Colonic mucosa (tissue), 4 donors: ENCODE measurements around the gene PINLYP. TPM values are rescaled to one million over a fixed set of nuclear protein-coding genes. Genes with fewer than 3 reads are reported as not detected.
"Not testable (repeated sequence)": the region's sequence is repeated elsewhere in the genome, so short reads cannot be mapped to it uniquely, and the experiment has no call there.

Experiments
- DNase-seq: peaks from one replicate; pipeline ENCODE4 v3.0.0-alpha.2; 2020
- H3K27ac ChIP-seq: fragments of 200-600 bp; one replicate; pipeline ENCODE4 v1.8.0; 2021
- H3K27me3 ChIP-seq: fragments of 200-600 bp; one replicate; pipeline ENCODE4 v1.8.0; 2021
- H3K36me3 ChIP-seq: fragments of 200-600 bp; one replicate; pipeline ENCODE4 v1.8.0; 2021
- H3K4me1 ChIP-seq: fragments of 200-600 bp; one replicate; pipeline ENCODE4 v1.8.0; 2021; ENCODE audit warnings: mild to moderate bottlenecking
- H3K4me3 ChIP-seq: fragments of 200-600 bp; one replicate; pipeline ENCODE4 v1.8.0; 2021
- H3K9ac ChIP-seq, 2 donors: one replicate each; pipeline ENCODE4 v1.7.0; 2013; ENCODE audit warnings: control low read depth in 2 of 2, low read depth in 2 of 2, low read length in 2 of 2
- H3K9me3 ChIP-seq: fragments of 200-600 bp; one replicate; pipeline ENCODE4 v1.8.0; 2021
- intact Hi-C: fragments of 100-400 bp; cut with DNase I; formaldehyde crosslinking; loops from one replicate; pipeline ENCODE4 v1.14.1; 2022
- total RNA-seq, 2 donors: library from RNA; stranded (reverse); fragmentation: NEBNext Ultra II Directional in 1 of 2; extraction: Animal tissue kit (Norgen Biotek cat#: 25700) in 1 of 2; gene quantifications; one replicate each; pipeline ENCODE4 v1.2.1, GENCODE V29; 2021
- TF ChIP-seq, protein P1 (sequence below): fragments of 200-600 bp; IDR thresholded peaks from one replicate; pipeline ENCODE4 v1.8.0; 2022; ENCODE audit warnings: antibody characterized with exemption, mild to moderate bottlenecking
- donor health status: healthy.
- donor health status: DM: no; HTN: no; CAD: no.
- donor health status: DM: no; HTN: no; CAD: no.

The PINLYP gene
- total RNA-seq, 2 donors from 2014 or later = 0.52 to 2.4 TPM

DNA sequence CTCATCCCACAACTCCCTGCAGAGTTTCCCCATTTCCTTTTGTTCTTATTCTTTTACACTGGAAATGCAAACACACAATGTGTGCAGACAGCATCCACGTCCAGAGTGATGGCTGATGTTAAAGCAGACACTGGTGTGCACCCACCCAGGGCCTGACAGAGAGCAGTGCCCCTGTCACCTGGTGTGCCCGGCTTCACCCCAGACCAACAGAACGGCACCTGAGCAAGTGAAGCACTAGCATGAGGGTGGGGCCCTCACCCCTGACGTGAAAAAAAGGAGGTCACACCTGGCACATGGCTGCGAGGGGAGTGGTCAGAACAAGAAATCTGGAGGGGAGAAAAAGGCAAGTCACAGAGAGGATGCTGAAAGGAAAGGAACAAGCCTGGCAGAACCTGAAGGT, 30.3 kb upstream of the PINLYP start:
- TF ChIP-seq, protein P1, sequence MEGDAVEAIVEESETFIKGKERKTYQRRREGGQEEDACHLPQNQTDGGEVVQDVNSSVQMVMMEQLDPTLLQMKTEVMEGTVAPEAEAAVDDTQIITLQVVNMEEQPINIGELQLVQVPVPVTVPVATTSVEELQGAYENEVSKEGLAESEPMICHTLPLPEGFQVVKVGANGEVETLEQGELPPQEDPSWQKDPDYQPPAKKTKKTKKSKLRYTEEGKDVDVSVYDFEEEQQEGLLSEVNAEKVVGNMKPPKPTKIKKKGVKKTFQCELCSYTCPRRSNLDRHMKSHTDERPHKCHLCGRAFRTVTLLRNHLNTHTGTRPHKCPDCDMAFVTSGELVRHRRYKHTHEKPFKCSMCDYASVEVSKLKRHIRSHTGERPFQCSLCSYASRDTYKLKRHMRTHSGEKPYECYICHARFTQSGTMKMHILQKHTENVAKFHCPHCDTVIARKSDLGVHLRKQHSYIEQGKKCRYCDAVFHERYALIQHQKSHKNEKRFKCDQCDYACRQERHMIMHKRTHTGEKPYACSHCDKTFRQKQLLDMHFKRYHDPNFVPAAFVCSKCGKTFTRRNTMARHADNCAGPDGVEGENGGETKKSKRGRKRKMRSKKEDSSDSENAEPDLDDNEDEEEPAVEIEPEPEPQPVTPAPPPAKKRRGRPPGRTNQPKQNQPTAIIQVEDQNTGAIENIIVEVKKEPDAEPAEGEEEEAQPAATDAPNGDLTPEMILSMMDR = no peak
- no peak overlapping the region for H3K27ac ChIP-seq
- no peaks in the 10 kb centered on the region for H3K27me3 ChIP-seq
- no peak overlapping the region for H3K4me3 ChIP-seq
- no peaks in the 10 kb centered on the region for H3K9me3 ChIP-seq
- no peaks in the 10 kb centered on the region for H3K36me3 ChIP-seq
- DNase-seq = no peak
- no peak overlapping the region for H3K9ac ChIP-seq
- no peaks in the 10 kb centered on the region for H3K4me1 ChIP-seq
- intact Hi-C loops = loop anchor here (10.0 kb wide), 1 partner anchor 260 kb away; the partner anchor contains the start of gene LYPD5

DNA sequence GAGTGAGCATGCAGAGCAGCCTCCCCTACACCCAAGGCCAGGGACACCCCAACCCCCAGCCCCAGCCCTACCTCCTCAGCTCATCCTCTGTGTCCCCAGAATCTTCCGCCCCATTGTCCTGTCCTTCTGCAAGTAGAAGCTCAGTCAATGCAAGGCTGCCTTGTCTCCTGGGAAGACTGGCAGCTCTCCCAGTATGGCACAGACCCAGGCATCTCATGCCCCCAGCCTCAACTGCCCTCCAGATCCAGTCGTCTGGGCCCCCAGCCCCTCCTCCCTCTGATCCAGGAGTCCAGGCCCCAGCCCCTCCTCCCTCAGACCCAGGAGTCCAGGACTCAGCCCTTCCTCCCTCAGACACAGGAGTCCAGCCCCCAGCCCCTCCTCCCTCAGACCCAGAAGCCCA, 29.6 kb upstream of the PINLYP start:
- Histone ChIP-seq H3K36me3 (no peaks in the 10 kb centered on the region), H3K4me1 (no peaks in the 10 kb centered on the region), H3K9me3 (no peaks in the 10 kb centered on the region), H3K9ac (no peak overlapping the region), H3K27ac (no peak overlapping the region), H3K27me3 (no peaks in the 10 kb centered on the region), H3K4me3 (no peak overlapping the region)
- DNase-seq = no peak
- intact Hi-C loops = loop anchor here (10.0 kb wide), 1 partner anchor 259 kb away; the partner anchor contains the start of gene LYPD5
- TF ChIP-seq, protein P1 = no peak

DNA sequence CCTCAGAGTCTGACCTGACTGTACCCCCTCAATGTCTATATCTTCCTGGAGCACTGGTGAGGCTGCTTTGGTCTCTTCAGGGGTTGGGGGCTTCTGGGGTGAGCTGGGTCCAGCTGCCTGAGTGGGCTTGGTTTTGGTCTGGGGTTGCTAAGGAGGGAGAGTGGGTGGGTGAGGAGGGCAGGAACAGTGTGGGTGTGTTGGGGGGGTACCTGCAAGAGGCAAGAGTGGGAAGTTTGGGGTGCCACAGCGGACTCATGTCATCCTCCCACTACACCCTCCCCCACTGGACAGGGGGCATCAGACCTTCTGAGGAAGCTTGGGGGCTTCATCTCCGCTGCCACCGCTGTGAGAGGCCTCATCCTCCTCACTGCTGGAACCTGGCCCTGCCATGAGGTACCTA, 29.0 kb upstream of the PINLYP start:
- H3K27ac ChIP-seq = no peak overlapping the region
- TF ChIP-seq, protein P1 = no peak

DNA sequence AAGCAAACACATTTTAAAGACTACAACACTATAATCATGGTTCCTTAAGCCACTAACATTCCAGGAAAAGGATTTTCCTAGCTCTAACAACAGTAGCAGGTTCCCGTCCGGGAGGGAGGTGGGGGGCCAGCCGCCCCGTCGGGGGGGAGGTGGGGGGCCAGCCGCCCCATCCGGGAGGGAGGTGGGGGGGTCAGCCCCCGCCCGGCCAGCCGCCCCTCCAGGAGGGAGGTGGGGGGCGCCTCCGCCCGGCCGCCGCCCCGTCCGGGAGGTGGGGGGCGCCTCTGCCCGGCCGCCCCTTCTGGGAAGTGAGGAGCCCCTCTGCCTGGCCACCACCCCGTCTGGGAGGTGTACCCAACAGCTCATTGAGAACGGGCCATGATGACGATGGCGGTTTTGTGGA, 27.7 kb upstream of the PINLYP start:
- not testable (repeated sequence) for H3K27ac ChIP-seq, H3K9me3 ChIP-seq, H3K4me3 ChIP-seq, H3K27me3 ChIP-seq, H3K4me1 ChIP-seq, H3K9ac ChIP-seq, H3K36me3 ChIP-seq, DNase-seq
- intact Hi-C loops = loop anchor here (10.0 kb wide), 1 partner anchor 257 kb away; the partner anchor contains the start of gene LYPD5

More for the DNA sequence above, 29.0 kb upstream of the PINLYP start:
- Histone ChIP-seq H3K4me3 (no peak overlapping the region), H3K4me1 (no peaks in the 10 kb centered on the region), H3K36me3 (peaks cover 5% of the 10 kb centered on the region), H3K9ac (no peak overlapping the region), H3K27me3 (no peaks in the 10 kb centered on the region), H3K9me3 (no peaks in the 10 kb centered on the region)
- no peak for DNase-seq
- intact Hi-C loops = loop anchor here (10.0 kb wide), 1 partner anchor 258 kb away; the partner anchor contains the start of gene LYPD5

DNA sequence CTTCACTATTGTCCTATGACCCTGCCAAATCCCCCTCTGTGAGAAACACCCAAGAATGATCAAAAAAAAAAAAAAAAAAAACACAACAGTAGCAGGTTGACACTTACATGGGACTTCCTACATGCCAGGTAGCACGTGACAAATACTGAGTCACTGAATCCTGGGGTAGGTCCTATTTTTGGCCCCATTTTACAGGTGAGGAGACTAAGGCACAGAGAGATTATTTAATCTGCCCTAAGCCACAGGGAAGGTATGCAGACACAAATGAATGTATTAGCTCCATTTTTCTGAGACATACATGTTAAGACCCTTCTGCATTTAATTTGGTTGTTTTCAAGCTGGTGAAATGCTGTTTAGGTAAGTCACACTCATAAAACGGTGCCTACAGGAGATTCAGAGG, 26.9 kb upstream of the PINLYP start:
- intact Hi-C loops = loop anchor here (10.0 kb wide), 1 partner anchor 256 kb away; the partner anchor contains the start of gene LYPD5
- H3K36me3 ChIP-seq = peaks cover 5% of the 10 kb centered on the region

More for the DNA sequence above, 26.9 kb upstream of the PINLYP start:
- Histone ChIP-seq H3K4me3 (no peak overlapping the region), H3K27me3 (no peaks in the 10 kb centered on the region), H3K4me1 (no peaks in the 10 kb centered on the region), H3K27ac (no peak overlapping the region), H3K9ac (no peak overlapping the region), H3K9me3 (no peaks in the 10 kb centered on the region)
- no peak for DNase-seq
- TF ChIP-seq, protein P1 = no peak
